RCC 7860 (cell line): Measurements from ENCODE around the gene MAST4.

Experiments used
- DNase-seq: peaks from one replicate; pipeline ENCODE4 v3.0.0-alpha.2; 2015; ENCODE audit warnings: low spot score
- FAIRE-seq: peaks from 2 replicates; lab custom pipeline; 2012; peaks lifted over from hg19 to GRCh38; lab: Jason Lieb, UNC

Gene MAST4

DNA sequence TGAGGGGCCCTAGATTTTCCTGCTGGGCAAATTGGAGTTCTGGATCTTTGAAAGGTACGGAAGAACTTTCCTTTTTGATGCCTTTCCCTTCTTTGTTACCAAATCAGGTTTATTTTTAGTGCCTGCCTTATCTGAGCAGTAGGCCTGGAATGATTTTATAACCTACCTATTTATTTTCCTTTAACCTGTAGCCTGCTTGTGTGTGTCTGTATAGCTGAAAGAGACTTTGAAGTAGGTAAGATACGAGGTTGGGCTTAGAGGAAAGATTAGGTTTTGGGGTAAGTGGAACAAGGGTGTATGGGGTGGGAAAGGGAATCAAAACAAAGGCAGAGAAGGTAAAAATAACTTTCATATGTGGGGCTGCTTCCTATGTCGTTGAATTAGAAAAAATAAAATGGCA is 389.2 kb downstream of the MAST4 start:
- no peak for FAIRE-seq
- no peak for DNase-seq

DNA sequence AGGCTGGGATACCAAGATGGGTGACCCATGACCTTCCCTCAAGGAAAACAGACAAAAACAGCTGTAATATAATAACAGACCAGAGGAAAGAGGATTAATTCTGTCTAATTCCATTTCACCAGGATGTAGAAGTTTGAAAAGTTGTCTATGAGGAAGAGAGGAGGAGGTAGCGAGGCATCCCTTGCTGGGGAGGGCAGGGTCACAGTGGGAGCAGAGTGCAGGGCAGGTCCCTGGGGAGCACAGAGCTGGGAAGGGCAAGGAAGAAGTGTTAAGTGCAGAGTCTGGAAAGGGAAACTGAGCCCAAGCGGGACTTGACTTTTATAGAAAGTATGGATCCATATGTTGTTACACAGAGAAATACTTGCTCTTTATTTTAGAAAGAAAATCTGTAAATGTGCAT is 389.8 kb downstream of the MAST4 start:
- FAIRE-seq, result no peak

DNA sequence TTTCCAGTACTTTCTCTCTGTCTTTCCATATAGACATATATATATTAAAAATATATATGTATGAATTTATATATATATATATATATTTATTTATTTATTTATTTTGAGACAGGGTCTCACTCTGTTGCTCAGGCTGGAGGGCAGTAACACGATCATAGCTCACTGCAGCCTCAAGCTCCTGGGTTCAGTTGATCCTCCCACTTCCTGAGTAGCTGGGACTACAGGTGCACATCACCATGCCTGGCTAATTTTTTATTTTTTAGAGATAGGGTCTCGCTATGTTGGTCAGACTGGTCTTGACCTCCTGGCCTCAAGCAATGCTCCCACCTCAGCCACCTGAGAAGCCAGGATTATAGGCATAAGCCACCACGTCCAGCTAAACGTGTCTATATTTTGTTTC is 390.3 kb downstream of the MAST4 start:
- FAIRE-seq (no peak), DNase-seq (no peak)

More for the DNA sequence above, 389.8 kb downstream of the MAST4 start:
- no peak for DNase-seq

DNA sequence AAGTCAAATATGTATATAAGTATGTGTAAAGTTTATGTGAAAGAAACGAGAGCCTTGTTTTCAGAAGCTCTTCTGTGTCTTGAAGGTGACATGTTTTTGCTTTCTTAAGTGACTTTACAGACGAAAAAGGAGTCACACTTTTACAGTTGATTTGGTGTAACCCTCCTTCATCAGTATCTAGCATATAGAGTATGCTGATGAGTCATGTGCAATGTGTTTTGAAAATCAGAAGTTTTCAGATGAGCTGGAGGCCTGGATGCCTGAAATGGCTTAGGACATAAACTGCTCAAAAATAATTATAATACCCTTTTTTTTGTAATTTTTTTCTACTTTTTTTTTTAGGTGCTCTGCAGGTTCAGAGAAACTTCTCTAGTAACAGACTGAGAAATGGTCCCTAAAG is 390.9 kb downstream of the MAST4 start:
- no peak for DNase-seq
- no peak for FAIRE-seq

DNA sequence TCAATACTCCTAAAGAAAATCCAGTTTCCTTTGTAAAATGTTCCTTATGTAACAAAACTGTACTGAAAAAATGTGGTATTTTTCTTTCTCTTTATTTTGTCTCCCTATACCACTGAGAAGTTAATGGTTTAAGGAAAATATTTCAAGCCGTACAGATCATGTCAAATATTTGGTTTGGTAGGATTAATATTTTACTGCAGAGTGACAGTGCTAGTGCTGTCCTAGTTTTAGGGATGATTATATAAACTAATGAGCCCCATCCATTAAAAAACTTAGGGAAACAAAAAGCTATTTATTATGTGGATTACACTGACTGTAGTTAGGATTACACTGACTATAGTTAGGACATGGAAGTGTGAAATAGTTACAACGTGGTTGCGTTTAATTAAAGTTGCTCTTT is 391.3 kb downstream of the MAST4 start:
- FAIRE-seq, result no peak
- DNase-seq, result no peak

DNA sequence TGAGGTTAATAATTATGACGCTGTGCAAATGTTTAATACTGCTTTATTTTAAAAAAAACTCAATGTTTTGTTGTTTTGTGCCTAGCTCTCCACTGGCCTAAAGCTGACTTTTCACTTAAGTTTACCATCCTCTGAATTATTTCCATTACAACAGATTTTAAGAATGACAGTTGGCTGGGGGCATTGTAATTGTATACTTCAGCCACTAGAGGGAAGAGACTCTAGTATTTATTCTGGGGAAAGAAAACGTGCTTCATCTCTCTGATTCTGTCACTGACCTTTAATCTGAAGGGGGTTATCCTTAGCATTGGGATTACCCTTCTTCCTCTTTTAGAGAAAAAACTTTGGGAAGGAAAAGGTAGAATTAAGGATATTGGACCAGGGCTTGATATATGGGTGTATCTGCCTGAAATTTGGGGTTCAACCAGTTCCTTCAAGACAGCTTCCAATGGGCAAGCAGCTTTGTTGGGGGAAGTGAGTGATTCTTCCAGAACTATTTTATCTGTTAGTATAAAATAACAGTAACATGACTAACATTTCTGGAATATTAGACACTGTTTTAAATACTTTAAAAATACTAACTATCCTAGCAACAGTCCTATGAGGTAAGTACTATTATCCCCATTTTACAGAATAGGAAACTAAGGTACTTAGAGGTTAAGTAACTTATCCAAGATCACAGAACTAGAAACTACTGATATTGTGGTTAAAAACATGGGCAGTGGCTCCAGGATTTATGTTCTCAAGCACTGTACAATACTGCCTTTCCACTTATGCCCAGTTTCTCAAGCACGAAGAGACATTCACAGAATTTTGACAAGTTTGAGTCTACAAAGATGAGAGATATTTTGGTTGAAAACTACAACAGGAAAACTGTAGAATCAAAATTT is 392.0 kb downstream of the MAST4 start:
- DNase-seq (peak; percentile 22), FAIRE-seq (no peak)

DNA sequence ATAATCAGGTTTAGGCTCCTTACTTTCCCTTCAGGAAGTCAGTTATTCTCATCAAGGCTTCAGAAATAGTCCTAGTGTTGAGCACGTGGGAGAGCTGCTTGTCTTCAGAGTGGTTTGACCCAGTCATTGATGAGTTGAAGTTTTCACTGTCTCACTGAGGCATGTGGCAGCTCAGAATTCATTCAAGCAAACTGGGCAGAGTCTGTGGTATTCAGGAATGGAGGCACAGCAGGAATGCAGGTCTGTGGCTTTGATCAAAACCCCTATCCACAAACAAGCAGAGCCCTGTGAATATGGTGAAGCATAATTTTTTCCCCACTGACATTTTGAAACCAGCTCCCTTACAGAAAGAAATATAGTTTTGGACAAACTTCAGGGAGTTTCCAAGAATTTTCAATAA is 393.1 kb downstream of the MAST4 start:
- FAIRE-seq, result peak; percentile 11
- DNase-seq, result peak; percentile 33

DNA sequence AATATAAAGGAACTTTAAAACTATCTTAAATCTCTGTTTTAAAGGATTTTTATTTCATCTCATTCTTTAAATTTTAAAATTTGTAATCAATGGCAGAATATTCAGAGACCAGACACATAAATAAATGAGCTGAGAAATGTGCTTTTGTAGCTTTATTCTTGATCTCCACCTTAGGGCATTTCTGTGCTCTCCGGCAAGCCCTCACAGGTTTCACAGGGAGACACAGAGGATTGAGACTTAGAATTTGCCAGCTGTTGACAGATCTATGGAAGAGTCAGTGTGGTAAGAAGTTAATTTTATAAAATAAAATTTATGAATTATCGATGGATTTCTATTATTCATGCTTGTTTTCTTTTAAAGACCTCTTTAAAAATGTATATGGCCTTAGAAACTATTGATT is 393.6 kb downstream of the MAST4 start:
- no peak for DNase-seq
- FAIRE-seq, result no peak

DNA sequence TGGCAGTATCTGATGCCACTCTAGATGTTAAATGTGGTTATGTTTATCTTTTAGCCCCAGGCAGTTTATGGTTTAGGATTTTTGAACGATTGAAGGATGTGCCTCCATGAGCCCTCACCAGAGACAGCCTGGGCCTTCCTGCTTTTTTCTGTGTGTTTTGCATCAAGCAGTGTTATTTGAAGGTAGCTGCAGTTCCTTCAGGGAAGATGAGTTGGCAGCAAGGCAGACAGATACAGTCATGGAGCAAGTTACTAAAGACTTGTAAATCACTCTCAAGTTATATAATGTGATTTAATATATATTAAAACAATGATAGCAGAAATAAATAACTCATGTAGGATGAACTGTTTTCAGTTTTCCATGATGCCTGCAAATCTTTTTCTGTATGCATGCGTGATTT is 395.6 kb downstream of the MAST4 start:
- DNase-seq (no peak), FAIRE-seq (no peak)

DNA sequence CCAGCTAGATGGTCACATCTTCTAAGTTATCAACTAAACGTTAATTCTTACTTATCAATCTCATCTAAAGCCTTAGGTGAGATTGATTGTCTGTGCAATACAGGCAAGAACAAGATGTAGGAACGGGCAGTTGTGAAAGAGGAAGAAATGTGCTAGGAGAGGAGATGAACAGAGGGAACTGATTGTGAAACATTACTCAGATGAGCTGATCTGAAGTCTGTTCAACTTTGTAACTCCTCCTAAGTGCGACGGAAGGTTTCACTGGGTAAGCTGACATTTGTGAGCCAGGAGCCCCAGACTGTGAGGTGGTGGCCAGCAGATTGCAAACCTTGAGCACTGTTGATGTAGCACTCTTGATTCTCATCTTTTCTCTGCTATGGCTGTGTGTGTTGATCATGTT is 396.4 kb downstream of the MAST4 start:
- no peak for FAIRE-seq
- DNase-seq, result no peak

DNA sequence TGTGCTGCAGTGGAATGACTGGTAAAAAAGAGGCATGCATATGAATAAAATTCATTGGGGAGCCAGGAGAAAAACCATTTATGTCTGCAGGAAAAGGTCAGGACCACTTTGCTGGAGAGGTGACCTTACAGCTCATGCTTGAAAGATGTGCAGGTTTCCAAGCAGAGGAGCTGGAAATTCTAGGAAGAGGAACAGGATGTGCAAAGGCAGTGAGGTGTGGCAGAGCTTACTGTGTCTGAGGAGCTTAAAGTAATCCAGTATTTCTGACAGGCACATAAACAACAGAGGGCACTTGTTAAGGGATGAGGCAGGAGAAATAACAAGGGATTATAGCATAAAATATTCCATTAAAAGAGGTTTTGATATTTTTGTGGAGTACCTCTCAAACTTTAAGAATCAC is 397.3 kb downstream of the MAST4 start:
- FAIRE-seq (no peak), DNase-seq (no peak)

DNA sequence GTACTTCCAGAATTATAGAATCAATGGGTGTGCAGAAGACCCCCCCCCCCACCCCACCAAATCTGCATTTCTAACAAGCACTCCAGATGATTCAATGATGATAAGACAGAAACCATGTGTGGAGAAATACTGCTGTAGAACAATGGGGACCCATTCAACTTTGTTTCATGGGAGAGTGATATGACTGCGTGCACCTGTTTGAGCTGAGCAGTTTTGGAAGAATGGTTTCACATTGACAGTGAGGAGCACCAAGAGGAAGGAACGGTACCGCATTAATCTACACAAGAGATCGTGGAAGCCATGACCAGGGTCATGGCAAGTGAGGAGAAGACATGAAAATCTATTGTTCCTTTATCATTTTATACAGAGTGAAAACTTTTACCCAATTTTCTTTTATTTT is 397.7 kb downstream of the MAST4 start:
- FAIRE-seq, result no peak
- no peak for DNase-seq

DNA sequence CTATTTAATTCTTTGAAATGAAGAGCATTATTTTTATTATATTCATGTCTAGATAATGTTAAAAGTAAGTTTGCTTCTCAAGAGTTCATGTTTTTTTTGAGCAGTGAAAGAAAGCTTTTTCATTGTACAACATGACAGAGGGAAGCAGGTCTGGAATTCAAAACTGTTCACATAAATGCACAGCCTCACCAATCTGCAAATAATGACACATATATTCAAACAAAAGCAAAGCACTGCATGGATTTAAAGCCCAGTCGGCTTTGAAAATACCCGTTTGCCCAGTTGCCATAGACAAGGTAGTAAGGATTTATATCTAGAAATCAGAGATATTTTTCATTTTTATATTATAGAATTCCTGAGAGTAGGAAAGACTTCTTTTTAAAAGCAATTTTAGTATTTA is 398.6 kb downstream of the MAST4 start:
- no peak for FAIRE-seq
- DNase-seq, result no peak

DNA sequence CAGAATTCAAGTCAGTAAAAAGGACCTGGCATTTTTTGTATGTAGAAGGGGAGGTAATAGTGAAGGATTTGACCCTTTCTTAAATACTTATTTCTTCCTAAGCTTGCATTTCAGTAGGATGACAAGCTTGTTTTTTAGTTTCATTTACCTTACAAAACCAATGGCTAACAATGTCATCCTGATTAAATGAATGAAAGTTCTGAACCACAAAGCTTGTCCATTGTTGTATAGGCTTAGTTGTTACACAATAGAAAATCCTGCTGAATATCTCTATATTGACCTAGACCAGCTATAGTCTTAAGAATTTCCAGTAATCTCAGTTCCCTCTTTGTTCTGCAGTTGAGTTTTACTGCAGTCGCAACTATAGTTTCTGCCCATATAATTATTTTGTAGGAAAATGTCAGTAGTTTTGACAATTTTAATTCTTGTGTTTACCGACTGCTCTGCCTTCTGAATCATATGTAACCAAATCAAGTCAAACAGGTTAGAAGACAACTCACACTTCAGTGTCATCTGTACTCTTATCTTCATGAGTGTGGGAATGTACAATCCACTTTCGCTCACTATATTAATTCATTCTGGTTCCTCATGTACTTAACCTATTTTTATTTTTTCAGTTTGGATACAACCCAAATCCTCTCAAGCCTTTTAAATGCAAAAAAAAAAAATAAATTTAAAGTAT is 404.7 kb downstream of the MAST4 start:
- FAIRE-seq (no peak), DNase-seq (no peak)

DNA sequence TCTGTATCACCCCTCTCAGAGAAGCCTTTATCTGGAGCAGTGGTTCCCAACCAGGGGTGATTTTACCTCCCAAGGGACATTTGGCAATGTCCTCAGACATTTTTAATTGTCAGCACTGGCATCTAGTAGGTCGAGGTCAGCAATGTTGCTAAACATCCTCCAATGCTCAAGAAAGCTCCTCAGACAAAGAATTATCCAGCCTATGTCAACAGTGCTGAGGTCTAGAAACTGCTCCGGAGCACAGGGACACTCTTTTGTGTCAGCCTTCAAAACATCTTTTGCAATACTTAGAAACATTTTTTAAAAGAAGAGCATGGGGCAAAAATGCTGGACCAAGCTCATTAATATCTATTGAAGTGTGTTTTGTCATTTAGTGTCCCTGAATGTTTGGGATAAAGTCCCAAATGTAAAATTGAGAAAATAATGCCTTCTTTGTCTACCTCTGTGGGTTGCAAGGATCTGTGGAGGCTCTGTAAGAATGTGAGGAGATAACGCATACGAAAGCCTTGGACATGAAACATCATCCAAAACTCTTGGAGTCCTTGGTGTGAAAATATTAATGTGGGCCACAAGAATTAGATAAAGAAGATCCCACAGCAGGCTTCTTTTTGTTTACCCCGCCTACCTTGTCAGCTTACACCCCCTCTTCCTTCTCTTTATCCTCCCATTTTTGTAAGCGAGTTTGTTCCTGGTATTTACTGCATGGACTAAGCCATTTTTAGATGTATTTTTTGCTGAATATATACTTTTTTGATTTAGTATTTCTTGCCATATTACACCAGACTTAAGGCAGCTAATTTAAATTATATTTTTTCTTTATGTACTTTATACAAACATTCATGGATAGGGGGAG is 406.9 kb downstream of the MAST4 start:
- DNase-seq, result no peak

DNA sequence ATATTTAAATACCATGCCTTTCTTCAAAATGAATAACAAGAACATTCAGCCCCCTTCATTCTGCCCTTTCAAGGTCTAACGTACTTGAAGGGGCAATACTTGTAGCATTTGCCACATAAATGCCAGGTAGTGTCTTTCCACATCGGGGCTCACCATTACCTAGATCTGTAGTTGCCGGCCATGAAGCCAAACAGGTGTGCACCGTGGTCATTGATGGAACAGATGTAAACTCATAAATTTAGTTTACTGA is 407.4 kb downstream of the MAST4 start:
- no peak for FAIRE-seq
- no peak for DNase-seq

More for the DNA sequence above, 406.9 kb downstream of the MAST4 start:
- FAIRE-seq, result no peak

DNA sequence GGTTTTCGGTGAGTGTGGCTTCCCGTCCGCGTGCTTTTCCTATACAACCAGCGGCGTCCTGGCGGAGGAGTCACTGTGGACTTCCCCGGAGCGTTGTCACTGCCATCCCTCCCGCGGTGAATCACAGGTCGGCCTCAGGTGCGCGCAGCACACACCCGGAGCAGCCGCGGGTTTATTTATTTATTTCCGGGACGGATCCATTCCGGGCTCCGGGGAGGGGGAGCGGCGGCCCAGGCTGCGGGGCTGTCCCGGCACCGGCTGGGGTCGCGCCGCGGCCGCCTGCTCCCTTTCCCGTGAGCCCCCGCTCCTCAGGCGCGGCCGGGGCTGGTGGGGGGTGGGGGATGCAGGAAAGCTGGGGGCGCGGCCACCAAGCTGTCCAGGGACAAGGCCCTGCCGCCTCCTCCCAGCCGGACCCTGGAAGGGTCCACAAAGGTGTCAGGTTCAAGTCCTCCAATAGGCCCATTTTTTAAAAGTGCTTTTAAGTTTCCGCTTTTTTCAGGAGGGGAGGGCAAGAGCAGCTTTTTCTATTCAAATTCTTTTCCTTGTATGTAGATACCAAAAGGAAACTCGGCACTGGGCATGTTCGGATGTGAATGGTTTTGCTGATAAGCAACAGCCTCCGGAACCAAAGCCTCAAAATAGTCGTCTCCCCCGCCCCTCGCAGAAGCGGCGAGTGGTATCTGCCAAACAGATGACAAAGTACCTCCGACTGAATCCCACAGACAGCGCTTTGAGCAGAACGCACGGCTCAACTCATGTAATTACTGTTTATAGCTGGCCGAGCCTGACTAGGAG is 407.9 kb downstream of the MAST4 start:
- FAIRE-seq (no peak), DNase-seq (peak; percentile 62)

DNA sequence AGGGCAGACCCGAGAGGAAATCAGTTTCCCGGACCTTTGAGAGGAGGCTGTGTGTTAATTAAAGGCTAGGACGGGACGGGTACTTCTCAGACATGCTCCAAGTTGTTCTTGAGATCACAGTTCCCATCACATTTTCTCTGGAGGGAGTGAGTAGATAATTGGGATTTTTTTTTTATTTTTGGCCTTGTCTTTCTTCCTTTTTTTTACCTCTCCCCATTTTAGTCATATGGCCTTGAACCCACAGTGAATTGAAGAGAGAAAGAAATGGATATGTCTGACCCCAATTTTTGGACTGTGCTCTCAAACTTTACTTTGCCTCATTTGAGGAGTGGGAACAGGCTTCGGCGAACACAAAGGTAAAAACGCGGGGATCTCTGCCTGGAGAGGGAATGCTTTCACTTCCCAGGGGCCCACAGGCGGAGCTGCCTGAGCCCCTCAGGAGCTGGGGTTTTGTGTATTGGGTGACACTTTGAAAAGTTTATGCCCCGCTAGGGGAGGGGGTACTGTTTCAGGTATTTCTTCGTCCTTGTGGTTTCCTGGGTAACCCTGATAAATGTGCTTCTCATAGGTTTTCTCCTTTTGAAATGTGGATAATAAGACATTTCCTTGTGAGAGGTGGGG is 408.6 kb downstream of the MAST4 start:
- no peak for FAIRE-seq
- no peak for DNase-seq

DNA sequence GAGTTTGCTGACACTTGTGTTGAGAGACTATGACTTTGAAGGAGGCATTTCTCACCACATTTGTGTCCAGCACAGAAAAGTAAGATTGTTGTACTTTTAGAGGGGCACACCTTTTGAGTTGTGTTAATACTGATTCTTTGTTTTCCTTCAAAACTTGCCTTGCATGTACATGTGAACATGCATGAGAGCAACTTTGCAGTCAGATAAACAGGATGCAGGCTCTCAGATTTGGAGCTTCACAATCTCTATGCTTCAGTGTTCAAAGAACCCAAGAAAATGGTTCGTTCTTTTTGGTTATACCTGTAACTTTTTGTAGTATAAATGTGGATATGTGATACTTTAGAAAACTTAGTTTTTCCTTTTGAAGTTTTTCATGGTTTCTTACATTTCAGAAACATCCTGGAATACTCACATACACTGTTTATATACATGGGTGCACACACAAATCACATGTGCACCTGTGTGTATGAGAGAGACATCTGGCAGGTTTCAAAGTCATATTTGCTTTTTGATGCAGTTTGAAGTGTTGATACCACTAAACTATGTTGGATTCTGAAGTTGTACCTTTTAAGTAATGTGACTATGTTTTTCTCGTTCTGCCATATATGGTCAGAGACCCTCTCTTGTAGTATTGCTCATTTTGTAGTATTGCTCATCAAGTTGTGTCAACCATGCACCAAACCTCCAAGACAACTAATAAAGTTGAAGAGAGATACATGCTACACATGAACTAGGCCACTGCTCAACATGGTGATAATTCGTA is 409.7 kb downstream of the MAST4 start:
- no peak for FAIRE-seq
- DNase-seq, result no peak

DNA sequence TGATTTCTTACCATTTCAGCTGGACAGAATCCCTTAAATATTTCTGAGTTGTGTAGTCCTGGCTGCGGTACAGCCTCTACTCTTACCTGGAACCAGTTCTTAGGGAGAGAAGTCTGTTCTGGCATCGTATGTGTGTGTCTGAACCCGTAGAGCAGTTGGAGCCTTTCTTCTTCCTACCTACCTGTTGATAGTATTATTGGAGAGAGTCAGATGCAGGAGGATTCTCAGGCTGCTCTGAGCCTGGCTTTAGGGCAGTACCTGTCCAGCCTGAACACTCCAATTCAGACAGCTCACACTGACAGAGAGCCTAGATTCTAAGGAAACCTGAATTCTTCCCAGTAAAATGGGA is 410.3 kb downstream of the MAST4 start:
- FAIRE-seq, result no peak

More for the DNA sequence above, 410.3 kb downstream of the MAST4 start:
- DNase-seq, result no peak
